ENCODE data around the gene PKD1.

PKD1 gene

GRCh38 chr16:2040041-2040786 lies 95.5 kb downstream of the PKD1 start:
- intact Hi-C loops (cut with DNase I): no loop called here
- peak in 1 of 10 donors; percentile 58 for DNase-seq

- peak in 2 of 10 donors; percentile 55 to 57 for DNase-seq
Observed at GRCh38 chr16:2039274-2040031, 96.2 kb downstream of the PKD1 start.

More at GRCh38 chr16:2039274-2040031, 96.2 kb downstream of the PKD1 start:
- intact Hi-C loops (cut with DNase I): no loop called here
